22Rv1 (cell line): ENCODE results near the gene LMAN2.
A peak's percentile ranks its signal among the peaks of the same experiment; 100 is the strongest.

Source experiments
- H3K27ac ChIP-seq: fragments of 450-650 bp; 2 replicates; pipeline ENCODE4 v1.5.1; 2017
- ZFX ChIP-seq: fragments of 450-650 bp; IDR thresholded peaks from 2 replicates; pipeline ENCODE4 v1.6.1; 2017; ENCODE audit warnings: antibody characterized with exemption, borderline replicate concordance
- TF ChIP-seq, protein P1 (sequence below): fragments of 450-650 bp; IDR thresholded peaks from 2 replicates; pipeline ENCODE4 v1.5.1; 2017; ENCODE audit warnings: mild to moderate bottlenecking

Gene LMAN2

DNA sequence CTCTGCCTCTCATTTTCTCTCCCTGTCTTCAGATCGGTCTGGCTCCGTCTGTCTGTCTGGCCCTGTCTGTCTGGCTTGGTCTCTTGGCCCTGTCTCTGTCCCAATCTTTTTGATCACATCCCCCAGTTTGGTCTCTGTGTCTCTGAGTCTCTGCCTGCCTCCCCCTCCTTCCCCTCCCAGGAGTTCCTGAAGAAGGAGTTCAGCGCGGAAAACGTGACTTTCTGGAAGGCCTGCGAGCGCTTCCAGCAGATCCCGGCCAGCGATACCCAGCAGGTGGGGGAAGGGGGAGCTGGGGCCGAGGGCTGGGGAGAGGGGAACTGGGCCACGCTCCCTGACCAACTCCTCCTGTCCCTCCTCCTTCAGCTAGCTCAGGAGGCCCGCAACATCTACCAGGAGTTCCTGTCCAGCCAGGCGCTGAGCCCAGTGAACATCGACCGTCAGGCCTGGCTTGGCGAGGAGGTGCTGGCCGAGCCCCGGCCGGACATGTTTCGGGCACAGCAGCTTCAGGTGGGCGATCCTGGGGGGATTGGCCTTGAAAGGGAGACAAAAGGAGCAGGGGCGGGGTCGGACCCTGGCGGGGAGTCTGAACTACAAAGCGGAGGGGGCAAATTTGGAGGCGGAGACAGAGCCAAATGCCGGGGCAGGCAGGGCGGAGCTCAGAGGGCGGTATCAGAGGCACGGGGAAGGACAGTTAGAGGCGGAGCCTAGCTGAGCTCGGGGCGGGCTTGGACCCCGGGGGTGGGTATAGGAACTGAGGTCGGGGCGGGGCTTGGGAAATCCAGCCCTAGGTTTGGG is 15.3 kb upstream of the LMAN2 start:
- no peak for TF ChIP-seq ZFX
- TF ChIP-seq, protein P1, sequence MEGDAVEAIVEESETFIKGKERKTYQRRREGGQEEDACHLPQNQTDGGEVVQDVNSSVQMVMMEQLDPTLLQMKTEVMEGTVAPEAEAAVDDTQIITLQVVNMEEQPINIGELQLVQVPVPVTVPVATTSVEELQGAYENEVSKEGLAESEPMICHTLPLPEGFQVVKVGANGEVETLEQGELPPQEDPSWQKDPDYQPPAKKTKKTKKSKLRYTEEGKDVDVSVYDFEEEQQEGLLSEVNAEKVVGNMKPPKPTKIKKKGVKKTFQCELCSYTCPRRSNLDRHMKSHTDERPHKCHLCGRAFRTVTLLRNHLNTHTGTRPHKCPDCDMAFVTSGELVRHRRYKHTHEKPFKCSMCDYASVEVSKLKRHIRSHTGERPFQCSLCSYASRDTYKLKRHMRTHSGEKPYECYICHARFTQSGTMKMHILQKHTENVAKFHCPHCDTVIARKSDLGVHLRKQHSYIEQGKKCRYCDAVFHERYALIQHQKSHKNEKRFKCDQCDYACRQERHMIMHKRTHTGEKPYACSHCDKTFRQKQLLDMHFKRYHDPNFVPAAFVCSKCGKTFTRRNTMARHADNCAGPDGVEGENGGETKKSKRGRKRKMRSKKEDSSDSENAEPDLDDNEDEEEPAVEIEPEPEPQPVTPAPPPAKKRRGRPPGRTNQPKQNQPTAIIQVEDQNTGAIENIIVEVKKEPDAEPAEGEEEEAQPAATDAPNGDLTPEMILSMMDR = no peak
- peak overlapping the region; percentile 70 for H3K27ac ChIP-seq

DNA sequence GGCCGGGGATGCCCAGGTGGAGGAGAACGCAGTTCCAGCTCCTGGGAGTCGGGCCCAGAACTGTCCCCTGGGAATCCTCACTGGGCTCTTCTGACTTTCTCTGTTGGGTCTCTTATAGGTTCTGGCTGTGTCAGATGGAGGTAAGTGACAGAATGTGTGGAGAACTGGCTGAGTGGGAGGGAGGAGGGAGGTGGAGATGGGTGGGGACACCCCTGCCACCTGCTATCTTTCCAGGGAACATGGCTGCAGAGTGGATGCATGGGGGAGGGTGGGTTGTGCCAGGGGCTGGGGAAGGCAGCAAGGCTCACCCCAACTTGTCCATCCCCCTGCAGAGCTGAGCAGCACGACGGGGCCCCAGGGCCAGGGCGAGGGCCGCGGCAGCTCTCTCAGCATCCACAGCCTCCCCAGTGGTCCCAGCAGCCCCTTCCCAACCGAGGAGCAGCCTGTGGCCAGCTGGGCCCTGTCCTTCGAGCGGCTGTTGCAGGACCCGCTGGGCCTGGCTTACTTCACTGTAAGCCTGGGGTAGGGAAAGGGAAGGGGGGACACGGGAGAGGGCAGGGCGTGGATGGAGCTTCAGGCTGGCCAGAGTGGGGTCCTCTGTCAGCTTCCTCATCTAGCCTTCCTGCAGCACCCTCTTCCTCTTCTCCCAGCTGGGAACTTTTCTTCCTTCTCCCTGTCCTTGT is 14.5 kb upstream of the LMAN2 start:
- TF ChIP-seq, protein P1 = no peak
- TF ChIP-seq ZFX = no peak
- peak overlapping the region; percentile 70 for H3K27ac ChIP-seq

DNA sequence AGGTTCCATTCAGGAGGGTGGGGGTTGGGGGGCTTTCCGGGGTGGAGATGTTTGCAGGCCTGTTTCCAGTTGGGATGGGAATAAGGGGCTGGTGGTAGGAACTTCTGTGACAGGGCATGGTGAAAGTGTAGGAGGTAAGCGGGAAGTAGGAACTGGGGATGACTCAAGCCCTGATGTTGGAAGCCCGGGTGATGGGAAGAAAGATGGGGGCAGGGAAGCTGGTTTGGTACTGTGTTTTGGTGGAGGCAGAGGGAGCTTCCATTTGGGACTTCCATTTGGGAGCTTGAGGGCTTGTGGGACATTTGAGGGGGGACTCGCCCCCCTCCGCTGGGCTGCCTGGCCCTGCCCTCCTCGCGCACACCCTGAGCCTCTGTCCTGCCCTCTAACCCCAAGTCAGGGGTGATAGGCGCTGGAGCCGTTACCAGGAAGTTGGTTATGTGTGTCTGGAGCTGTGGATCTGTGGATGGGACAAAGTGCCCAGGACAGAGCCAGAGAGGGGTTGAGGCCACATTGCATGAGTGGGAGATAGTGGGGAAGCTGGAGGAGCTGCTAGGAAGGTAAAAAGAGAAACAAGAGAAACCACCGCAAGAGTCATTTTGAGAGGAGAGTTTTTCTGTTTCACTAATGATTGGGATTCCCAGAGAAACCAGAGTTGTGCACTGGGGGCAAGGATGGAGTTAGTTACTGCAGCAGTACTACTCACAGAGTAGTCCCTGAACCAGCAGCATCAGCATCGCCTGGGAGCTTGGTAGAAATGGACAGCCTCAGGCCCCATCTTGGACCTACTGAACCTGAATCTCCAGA is 12.9 kb upstream of the LMAN2 start:
- TF ChIP-seq, protein P1 = no peak
- no peak for TF ChIP-seq ZFX
- H3K27ac ChIP-seq = no peak overlapping the region

DNA sequence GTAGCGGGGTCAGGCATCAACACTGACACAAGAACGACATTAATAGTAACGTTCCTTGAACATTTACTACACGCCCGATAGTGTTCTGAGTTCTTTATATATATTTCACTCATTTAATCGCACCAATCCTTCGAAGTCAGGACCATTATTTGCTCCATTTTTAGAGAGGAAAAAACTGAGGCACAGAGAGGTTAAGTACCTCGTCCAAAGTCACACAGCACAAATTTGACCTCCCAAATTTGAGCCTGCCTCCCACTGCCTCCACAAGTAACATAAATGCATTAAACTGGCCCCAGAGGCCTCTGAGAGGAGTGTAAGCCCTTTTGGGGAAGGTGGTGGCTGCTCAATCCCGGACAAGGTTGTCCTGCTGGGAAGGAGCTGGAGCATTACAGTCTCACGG is 12.1 kb upstream of the LMAN2 start:
- H3K27ac ChIP-seq = no peak overlapping the region
- TF ChIP-seq, protein P1 = no peak
- TF ChIP-seq ZFX = no peak

DNA sequence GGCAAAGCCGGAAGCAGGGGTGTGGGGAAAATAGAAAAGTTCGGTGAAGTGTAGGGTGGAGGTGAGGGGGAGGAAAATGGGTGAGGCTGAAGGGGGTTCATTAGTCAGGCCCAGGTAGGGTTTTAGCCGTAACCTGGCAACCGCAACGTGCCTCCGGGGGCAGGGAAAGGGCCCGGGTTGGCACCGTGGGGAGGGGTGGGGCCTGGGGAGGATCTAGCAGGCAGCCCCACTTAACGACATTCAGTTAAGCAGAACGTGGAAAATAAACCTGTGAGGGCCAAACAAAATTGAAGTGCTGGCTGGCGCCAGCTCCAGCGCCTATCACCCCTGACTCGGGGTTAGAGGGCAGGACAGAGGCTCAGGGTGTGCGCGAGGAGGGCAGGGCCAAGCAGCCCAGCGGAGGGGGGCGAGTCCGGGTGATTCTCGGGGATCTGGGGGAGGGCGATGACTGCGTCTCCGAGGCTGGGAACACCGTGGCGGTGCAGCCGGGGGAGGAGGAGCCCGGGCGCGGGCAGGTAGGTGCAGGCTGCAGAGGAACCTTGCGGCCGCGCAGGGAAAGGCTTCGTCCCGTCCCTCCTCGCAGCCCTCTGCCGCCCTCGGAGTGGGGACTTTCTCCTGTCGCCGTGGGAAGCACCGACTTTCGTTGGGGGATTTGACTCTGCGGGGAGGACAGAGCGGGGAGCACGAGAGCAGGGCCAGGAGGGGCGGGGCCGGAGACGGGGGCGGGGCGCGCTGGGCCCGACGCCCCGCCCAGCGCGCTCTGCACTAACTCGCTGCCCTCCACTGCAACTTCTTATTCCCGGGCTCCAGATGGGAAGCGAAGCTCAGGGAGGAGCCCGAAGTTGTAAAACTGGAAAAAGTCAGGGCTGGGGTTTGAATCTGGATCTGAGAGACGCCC is 11.4 kb upstream of the LMAN2 start:
- no peak overlapping the region for H3K27ac ChIP-seq
- TF ChIP-seq ZFX = no peak
- TF ChIP-seq, protein P1 = peak; percentile 13; the same call in 1 of the 2 replicates

DNA sequence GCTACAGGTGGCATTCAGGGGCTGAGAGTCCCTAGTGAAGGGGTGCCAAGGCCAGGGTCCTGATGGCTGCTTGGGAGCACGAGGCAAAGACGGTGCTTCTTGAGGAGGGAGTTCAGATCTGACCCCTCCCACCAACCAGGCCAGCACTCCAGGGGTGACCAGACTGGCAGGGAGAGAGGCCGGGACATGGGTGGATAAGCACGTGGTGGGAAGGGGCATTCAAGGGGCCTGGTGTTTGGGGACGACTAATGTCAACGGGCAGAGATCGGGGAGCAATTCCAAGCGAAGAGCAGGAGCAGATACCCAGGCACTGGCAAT is 10.8 kb upstream of the LMAN2 start:
- H3K27ac ChIP-seq = no peak overlapping the region
- no peak for TF ChIP-seq ZFX
